HFFc6 (cell line): ENCODE results near the gene ASCL1. TPM values are rescaled to one million over a fixed set of nuclear protein-coding genes. Genes with fewer than 3 reads are reported as not detected.

Experiments used
- DNase-seq: peaks from one replicate; pipeline ENCODE4 v3.0.0-alpha.2; 2018
- H3K27ac Mint-ChIP-seq: 2 replicates; pipeline ENCODE4 v1.8.0; 2020; ENCODE audit warnings: mild to moderate bottlenecking, mixed read lengths
- H3K27me3 Mint-ChIP-seq: 2 replicates; pipeline ENCODE4 v1.8.0; 2021; ENCODE audit warnings: mild to moderate bottlenecking, moderate library complexity, mixed read lengths; ENCODE audit not compliant: insufficient read depth
- H3K36me3 Mint-ChIP-seq: 2 replicates; pipeline ENCODE4 v1.8.0; 2021; ENCODE audit warnings: low read depth, mixed read lengths
- H3K4me1 Mint-ChIP-seq: 2 replicates; pipeline ENCODE4 v1.8.0; 2020; ENCODE audit warnings: low read depth, mixed read lengths
- H3K4me3 Mint-ChIP-seq: 2 replicates; pipeline ENCODE4 v1.8.0; 2020; ENCODE audit warnings: mild to moderate bottlenecking, moderate library complexity, mixed read lengths
- H3K9me3 Mint-ChIP-seq: 2 replicates; pipeline ENCODE4 v1.8.0; 2020; ENCODE audit warnings: mild to moderate bottlenecking, mixed read lengths
- CTCF ChIP-seq: fragments of 200-600 bp; sonication (generic); IDR thresholded peaks from 2 replicates; pipeline ENCODE4 v1.5.0; 2021; ENCODE audit warnings: antibody characterized with exemption, mild to moderate bottlenecking
- total RNA-seq, 6 experiments: library from RNA; stranded (reverse); fragmentation: NEBNext Ultra II Directional; extraction: Animal tissue kit (Norgen Biotek cat#: 25700); gene quantifications; 2 replicates in 1 of 6; 3 replicates in 5 of 6; pipeline ENCODE4 v1.2.3, GENCODE V29; 2021

ASCL1 gene
- total RNA-seq, 6 experiments from 2014 or later, result not detected

- no peak for DNase-seq
- Mint-ChIP-seq H3K4me1 (peaks cover 8% of the 10 kb centered on the region), H3K27me3 (peaks cover 52% of the 10 kb centered on the region), H3K36me3 (no peaks in the 10 kb centered on the region), H3K27ac (no peak overlapping the region), H3K4me3 (peak overlapping the region; percentile 86), H3K9me3 (no peaks in the 10 kb centered on the region)
- no peak for TF ChIP-seq CTCF
Observed at GRCh38 chr12:102958073-102958829, 777 bp downstream of the ASCL1 start.

GRCh38 chr12:102958830-102959176 is 1.3 kb downstream of the ASCL1 start:
- Mint-ChIP-seq H3K4me1 (peaks cover 8% of the 10 kb centered on the region), H3K36me3 (no peaks in the 10 kb centered on the region), H3K4me3 (no peak overlapping the region), H3K27me3 (peaks cover 56% of the 10 kb centered on the region), H3K27ac (no peak overlapping the region), H3K9me3 (no peaks in the 10 kb centered on the region)
- TF ChIP-seq CTCF, result no peak
- DNase-seq, result no peak

- Mint-ChIP-seq H3K27ac (no peak overlapping the region), H3K27me3 (peaks cover 60% of the 10 kb centered on the region), H3K36me3 (no peaks in the 10 kb centered on the region), H3K4me3 (no peak overlapping the region), H3K4me1 (peaks cover 8% of the 10 kb centered on the region), H3K9me3 (no peaks in the 10 kb centered on the region)
- TF ChIP-seq CTCF, result no peak
- no peak for DNase-seq
Observed at GRCh38 chr12:102959391-102959790, 1.9 kb downstream of the ASCL1 start.

GRCh38 chr12:102960766-102961465 is 3.4 kb downstream of the ASCL1 start:
- peaks cover 52% of the 10 kb centered on the region for H3K27me3 Mint-ChIP-seq
- H3K27ac Mint-ChIP-seq, result no peak overlapping the region
- peaks cover 8% of the 10 kb centered on the region for H3K4me1 Mint-ChIP-seq
- no peaks in the 10 kb centered on the region for H3K9me3 Mint-ChIP-seq
- no peak overlapping the region for H3K4me3 Mint-ChIP-seq
- DNase-seq, result no peak
- no peak for TF ChIP-seq CTCF
- H3K36me3 Mint-ChIP-seq, result no peaks in the 10 kb centered on the region

GRCh38 chr12:102961466-102961855 is 4.0 kb downstream of the ASCL1 start:
- no peak for DNase-seq
- no peaks in the 10 kb centered on the region for H3K36me3 Mint-ChIP-seq
- peaks cover 8% of the 10 kb centered on the region for H3K4me1 Mint-ChIP-seq
- H3K4me3 Mint-ChIP-seq, result no peak overlapping the region
- no peak overlapping the region for H3K27ac Mint-ChIP-seq
- H3K27me3 Mint-ChIP-seq, result peaks cover 51% of the 10 kb centered on the region
- no peak for TF ChIP-seq CTCF
- H3K9me3 Mint-ChIP-seq, result no peaks in the 10 kb centered on the region
